CD14-positive monocyte (primary cell): ENCODE measurements around the gene OR5H14. TPM values are rescaled to one million over a fixed set of nuclear protein-coding genes. Genes with fewer than 3 reads are reported as not detected.

Experiments used
- DNase-seq, 3 donors: peaks; one replicate each; pipeline ENCODE4 v3.0.0-alpha.2; 2011 to 2022
- H2AFZ ChIP-seq: 2 replicates; pipeline ENCODE4 v1.6.0; 2012; ENCODE audit warnings: mild to moderate bottlenecking, low read depth, low read length, inconsistent platforms; ENCODE audit not compliant: insufficient read depth, poor library complexity, severe bottlenecking
- H3K27ac ChIP-seq, 2 donors: 1 replicate in 1 of 2; 2 replicates in 1 of 2; pipeline ENCODE4 v1.5.1; 2012 to 2013; ENCODE audit warnings: low read length in 2 of 2, control low read depth in 1 of 2, inconsistent platforms in 1 of 2, low read depth in 1 of 2, mild to moderate bottlenecking in 1 of 2
- H3K27me3 ChIP-seq, 2 donors: one replicate each; pipeline versions ENCODE4 v1.6.0 to v1.6.1; 2011 to 2013; ENCODE audit warnings: low read length in 2 of 2; ENCODE audit not compliant: control insufficient read depth in 2 of 2, insufficient read depth in 2 of 2
- H3K36me3 ChIP-seq, 2 donors: replicated peaks in 1 of 2; 1 replicate in 1 of 2; 2 replicates in 1 of 2; pipeline versions ENCODE4 v1.5.1 to v1.6.1; 2012 to 2013; ENCODE audit warnings: low read length in 2 of 2, control low read depth in 1 of 2, inconsistent platforms in 1 of 2, mild to moderate bottlenecking in 1 of 2; ENCODE audit not compliant: insufficient read depth in 2 of 2, control insufficient read depth in 1 of 2
- H3K4me1 ChIP-seq, 2 donors: 1 replicate in 1 of 2; 2 replicates in 1 of 2; pipeline versions ENCODE4 v1.5.1 to v1.6.1; 2012 to 2013; ENCODE audit warnings: low read length in 2 of 2, control low read depth in 1 of 2, inconsistent platforms in 1 of 2, mild to moderate bottlenecking in 1 of 2, moderate library complexity in 1 of 2; ENCODE audit not compliant: insufficient read depth in 2 of 2, control insufficient read depth in 1 of 2
- H3K4me2 ChIP-seq: replicated peaks from 2 replicates; pipeline ENCODE3; 2012; ENCODE audit warnings: low read length, moderate library complexity, mild to moderate bottlenecking; ENCODE audit not compliant: poor library complexity, severe bottlenecking; ENCODE audit errors: extremely low read depth
- H3K4me3 ChIP-seq, 3 experiments: fragments of 200-600 bp in 1 of 3; sonication (generic) in 1 of 3; replicated peaks in 1 of 3; 1 replicate in 2 of 3; 2 replicates in 1 of 3; pipeline ENCODE4 v1.5.1; 2011 to 2013; ENCODE audit warnings: low read length in 3 of 3, mild to moderate bottlenecking in 3 of 3, control low read depth in 2 of 3, low read depth in 2 of 3, inconsistent platforms in 1 of 3, moderate library complexity in 1 of 3
- H3K79me2 ChIP-seq: 2 replicates; pipeline ENCODE4 v1.6.0; 2012; ENCODE audit warnings: mild to moderate bottlenecking, control low read depth, inconsistent platforms, low read length, moderate library complexity; ENCODE audit not compliant: insufficient read depth
- H3K9ac ChIP-seq: 2 replicates; pipeline ENCODE4 v1.6.0; 2017; ENCODE audit warnings: low read length, mild to moderate bottlenecking; ENCODE audit not compliant: insufficient read depth, poor library complexity, severe bottlenecking
- H3K9me3 ChIP-seq, 2 donors: replicated peaks in 1 of 2; 1 replicate in 1 of 2; 2 replicates in 1 of 2; pipeline versions ENCODE4 v1.5.1 to v1.6.1; 2012 to 2013; ENCODE audit warnings: low read length in 2 of 2, control low read depth in 1 of 2; ENCODE audit not compliant: control insufficient read depth in 1 of 2, insufficient read depth in 1 of 2
- H4K20me1 ChIP-seq: 2 replicates; pipeline ENCODE4 v1.6.0; 2012; ENCODE audit warnings: mild to moderate bottlenecking, low read length, control low read depth, moderate library complexity; ENCODE audit not compliant: insufficient read depth
- H3K27ac Mint-ChIP-seq, 7 donors: one replicate each; pipeline ENCODE4 v1.8.0; 2020; ENCODE audit warnings: mild to moderate bottlenecking in 7 of 7, mixed read lengths in 7 of 7, moderate library complexity in 6 of 7, inconsistent platforms in 2 of 7
- H3K27me3 Mint-ChIP-seq, 3 donors: one replicate each; pipeline ENCODE4 v1.8.0; 2021 to 2022; ENCODE audit warnings: low read depth in 3 of 3, mild to moderate bottlenecking in 3 of 3, mixed read lengths in 3 of 3, moderate library complexity in 3 of 3, inconsistent platforms in 1 of 3
- H3K36me3 Mint-ChIP-seq, 2 donors: one replicate each; pipeline ENCODE4 v1.8.0; 2020; ENCODE audit warnings: mixed read lengths in 2 of 2, inconsistent platforms in 1 of 2, mild to moderate bottlenecking in 1 of 2
- H3K4me1 Mint-ChIP-seq: one replicate; pipeline ENCODE4 v1.8.0; 2020; ENCODE audit warnings: mild to moderate bottlenecking, mixed read lengths
- H3K4me3 Mint-ChIP-seq, 2 donors: one replicate each; pipeline ENCODE4 v1.8.0; 2020; ENCODE audit warnings: mild to moderate bottlenecking in 2 of 2, mixed read lengths in 2 of 2, moderate library complexity in 1 of 2
- H3K9me3 Mint-ChIP-seq, 7 donors: one replicate each; pipeline ENCODE4 v1.8.0; 2020 to 2022; ENCODE audit warnings: mixed read lengths in 7 of 7, mild to moderate bottlenecking in 6 of 7, moderate library complexity in 6 of 7, inconsistent platforms in 2 of 7
- WGBS: methylation state at CpG from one replicate; pipeline ENCODE4 v1.1.5; 2013; ENCODE audit warnings: missing lambda C conversion rate; ENCODE audit not compliant: insufficient coverage; 5-methylcytosine and 5-hydroxymethylcytosine counted together
- intact Hi-C, 2 donors: fragments of 100-400 bp; cut with micrococcal nuclease; formaldehyde crosslinking; loops; one replicate each; pipeline versions ENCODE4 v1.15.0 to v1.15.1; 2023
- polyA plus RNA-seq, 3 donors: library from polyadenylated mRNA; depleted of rRNA in 1 of 3; unstranded in 2 of 3; stranded (reverse) in 1 of 3; fragments of 300-500 nt in 2 of 3; fragments of >200 nt in 1 of 3; fragmentation: Illumina TruSeq in 2 of 3; gene quantifications; 1 replicate in 2 of 3; 2 replicates in 1 of 3; pipeline ENCODE4 v1.2.3, GENCODE V29; 2012 to 2021
- TF ChIP-seq, protein P1 (sequence below): fragments of 200-600 bp; IDR thresholded peaks from one replicate; pipeline ENCODE4 v1.8.0; 2022; ENCODE audit warnings: antibody characterized with exemption, mild to moderate bottlenecking

The OR5H14 gene
- polyA plus RNA-seq, 3 donors: not detected

DNA sequence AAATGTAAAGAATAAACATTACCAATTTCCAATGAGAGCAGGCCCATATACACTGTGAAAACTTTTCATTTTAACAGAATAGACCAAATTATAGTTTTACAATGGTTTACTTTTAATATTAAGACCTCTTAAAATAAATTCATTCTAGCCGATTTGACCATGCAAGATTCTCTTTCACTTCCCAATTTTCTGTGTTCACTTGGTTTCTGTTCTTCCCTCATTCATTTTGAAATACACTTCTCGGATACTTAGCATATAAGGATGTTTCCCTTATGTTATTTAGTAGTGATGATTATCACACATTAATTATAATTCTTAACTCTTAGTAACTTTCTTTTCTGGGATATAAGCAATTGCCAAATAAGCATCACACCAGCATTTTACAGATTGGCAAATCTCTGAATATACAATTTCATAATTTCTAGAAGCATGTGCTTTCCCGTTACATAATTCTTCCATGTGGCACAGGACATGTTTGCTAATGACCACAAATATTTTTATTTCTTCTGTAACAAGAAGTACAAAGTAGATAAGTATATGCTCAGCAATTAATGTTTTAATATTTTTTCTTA, 33.1 kb downstream of the OR5H14 start:
- no peaks in the 10 kb centered on the region for H3K79me2 ChIP-seq
- peaks cover 1 to 19% (median 6%) of the 10 kb centered on the region in 7 donors for H3K9me3 Mint-ChIP-seq
- H3K4me3 ChIP-seq: peak overlapping the region in 1 of 3 experiments; percentile 32
- H3K9me3 ChIP-seq: no peaks in the 10 kb centered on the region
- DNase-seq: peak; percentile 18 to 64 (median 55)
- peak overlapping the region in 5 of 7 donors; percentile 12 to 84 (median 45) for H3K27ac Mint-ChIP-seq
- no peak overlapping the region for H3K9ac ChIP-seq
- no peaks in the 10 kb centered on the region for H3K36me3 ChIP-seq
- peaks cover 0 to 1% (median 0%) of the 10 kb centered on the region in 3 donors for H3K27me3 Mint-ChIP-seq
- TF ChIP-seq, protein P1, sequence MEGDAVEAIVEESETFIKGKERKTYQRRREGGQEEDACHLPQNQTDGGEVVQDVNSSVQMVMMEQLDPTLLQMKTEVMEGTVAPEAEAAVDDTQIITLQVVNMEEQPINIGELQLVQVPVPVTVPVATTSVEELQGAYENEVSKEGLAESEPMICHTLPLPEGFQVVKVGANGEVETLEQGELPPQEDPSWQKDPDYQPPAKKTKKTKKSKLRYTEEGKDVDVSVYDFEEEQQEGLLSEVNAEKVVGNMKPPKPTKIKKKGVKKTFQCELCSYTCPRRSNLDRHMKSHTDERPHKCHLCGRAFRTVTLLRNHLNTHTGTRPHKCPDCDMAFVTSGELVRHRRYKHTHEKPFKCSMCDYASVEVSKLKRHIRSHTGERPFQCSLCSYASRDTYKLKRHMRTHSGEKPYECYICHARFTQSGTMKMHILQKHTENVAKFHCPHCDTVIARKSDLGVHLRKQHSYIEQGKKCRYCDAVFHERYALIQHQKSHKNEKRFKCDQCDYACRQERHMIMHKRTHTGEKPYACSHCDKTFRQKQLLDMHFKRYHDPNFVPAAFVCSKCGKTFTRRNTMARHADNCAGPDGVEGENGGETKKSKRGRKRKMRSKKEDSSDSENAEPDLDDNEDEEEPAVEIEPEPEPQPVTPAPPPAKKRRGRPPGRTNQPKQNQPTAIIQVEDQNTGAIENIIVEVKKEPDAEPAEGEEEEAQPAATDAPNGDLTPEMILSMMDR: no peak
- no peaks in the 10 kb centered on the region for H4K20me1 ChIP-seq
- WGBS: no CpG with 5 or more reads among the region's 3 CpGs
- no peaks in the 10 kb centered on the region for H3K36me3 Mint-ChIP-seq
- peaks cover 4 to 12% of the 10 kb centered on the region in 2 donors for H3K4me1 ChIP-seq
- H3K4me1 Mint-ChIP-seq: peaks cover 12% of the 10 kb centered on the region
- peak overlapping the region; percentile 62 for H3K4me2 ChIP-seq
- H3K27me3 ChIP-seq: no peaks in the 10 kb centered on the region
- intact Hi-C loops: no loop called here
- H3K4me3 Mint-ChIP-seq: peak overlapping the region in 1 of 2 donors; percentile 52
- no peak overlapping the region for H2AFZ ChIP-seq
- peak overlapping the region in 1 of 2 donors; percentile 58 for H3K27ac ChIP-seq

DNA sequence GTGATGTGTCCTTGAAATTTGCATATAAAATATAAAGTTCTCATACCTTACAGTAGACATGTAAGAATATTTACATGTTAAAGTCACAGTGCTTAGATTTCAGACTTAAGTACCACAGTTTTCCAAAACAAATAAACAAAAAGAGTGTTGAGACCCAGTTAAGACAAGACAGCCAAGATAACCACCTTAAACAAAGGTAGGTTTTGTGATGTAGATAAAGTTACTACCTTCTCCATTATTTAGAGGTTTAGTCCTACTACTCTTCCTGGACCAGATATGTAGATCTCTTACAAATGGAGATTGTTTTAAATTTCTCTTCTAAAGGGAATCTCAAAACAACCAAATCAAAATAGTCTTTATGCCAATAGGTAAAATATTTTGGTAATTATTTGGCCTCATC, 34.9 kb downstream of the OR5H14 start:
- H3K27me3 ChIP-seq: no peaks in the 10 kb centered on the region
- Mint-ChIP-seq H3K4me3 (no peak overlapping the region), H3K9me3 (peaks cover 0 to 7% (median 1%) of the 10 kb centered on the region in 7 donors), H3K27ac (no peak overlapping the region), H3K36me3 (no peaks in the 10 kb centered on the region), H3K4me1 (peaks cover 12% of the 10 kb centered on the region), H3K27me3 (peaks cover 0 to 1% (median 0%) of the 10 kb centered on the region in 3 donors)
- no peak overlapping the region for H3K4me3 ChIP-seq
- no peak overlapping the region for H3K4me2 ChIP-seq
- no peak overlapping the region for H2AFZ ChIP-seq
- peaks cover 4 to 12% of the 10 kb centered on the region in 2 donors for H3K4me1 ChIP-seq
- H3K36me3 ChIP-seq: no peaks in the 10 kb centered on the region
- H3K9me3 ChIP-seq: no peaks in the 10 kb centered on the region
- no peaks in the 10 kb centered on the region for H4K20me1 ChIP-seq
- no peak overlapping the region for H3K27ac ChIP-seq
- intact Hi-C loops: no loop called here
- no peaks in the 10 kb centered on the region for H3K79me2 ChIP-seq
- TF ChIP-seq, protein P1: no peak
- DNase-seq: no peak
- H3K9ac ChIP-seq: no peak overlapping the region
